ENCODE results near the gene UPB1. TPM values are rescaled to one million over a fixed set of nuclear protein-coding genes. Genes with fewer than 3 reads are reported as not detected.
A peak's percentile ranks its signal among the peaks of the same experiment; 100 is the strongest.

UPB1 gene
- total and polyA plus RNA-seq, 10 of the 15 experiments (the other 5 are each of a cell fraction or from before 2014, with no cell fraction given), result 0.89 to 20.5 (median 3.1) TPM

DNA sequence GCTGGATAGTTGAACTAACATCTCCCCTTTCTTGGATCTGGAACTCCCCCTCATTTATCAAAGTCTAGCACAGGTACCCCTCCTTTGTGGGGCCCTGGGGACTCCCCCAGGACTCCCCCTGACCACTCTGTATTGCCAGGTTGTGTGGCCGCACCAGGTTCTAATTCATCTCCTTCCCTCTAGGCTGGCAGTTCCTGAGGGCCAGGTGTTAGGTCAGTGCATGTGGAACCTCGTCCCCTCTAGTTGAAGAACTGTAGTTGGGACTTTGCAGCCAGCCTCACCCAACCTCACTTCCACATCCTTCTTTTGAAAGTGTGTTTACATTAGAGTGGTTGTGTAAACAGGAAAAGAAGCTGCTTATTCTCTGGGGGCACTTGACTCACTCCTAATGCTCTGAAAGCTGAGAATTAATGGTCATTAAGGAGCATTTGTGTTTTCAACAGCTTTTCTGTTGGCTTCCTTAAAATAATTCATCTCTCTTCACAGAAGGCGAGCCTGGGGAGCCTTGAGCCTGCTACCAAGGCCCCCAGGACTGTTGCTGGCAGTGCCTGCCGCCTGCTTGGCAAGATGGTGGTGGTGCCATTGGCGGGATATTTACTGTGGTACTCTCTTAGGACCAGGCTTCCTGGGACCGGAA is 11.8 kb downstream of the UPB1 start (continued):
- TF ChIP-seq RAD51 (IDR thresholded peaks at IDR 0.05), result no peak
- TF ChIP-seq, protein P1, sequence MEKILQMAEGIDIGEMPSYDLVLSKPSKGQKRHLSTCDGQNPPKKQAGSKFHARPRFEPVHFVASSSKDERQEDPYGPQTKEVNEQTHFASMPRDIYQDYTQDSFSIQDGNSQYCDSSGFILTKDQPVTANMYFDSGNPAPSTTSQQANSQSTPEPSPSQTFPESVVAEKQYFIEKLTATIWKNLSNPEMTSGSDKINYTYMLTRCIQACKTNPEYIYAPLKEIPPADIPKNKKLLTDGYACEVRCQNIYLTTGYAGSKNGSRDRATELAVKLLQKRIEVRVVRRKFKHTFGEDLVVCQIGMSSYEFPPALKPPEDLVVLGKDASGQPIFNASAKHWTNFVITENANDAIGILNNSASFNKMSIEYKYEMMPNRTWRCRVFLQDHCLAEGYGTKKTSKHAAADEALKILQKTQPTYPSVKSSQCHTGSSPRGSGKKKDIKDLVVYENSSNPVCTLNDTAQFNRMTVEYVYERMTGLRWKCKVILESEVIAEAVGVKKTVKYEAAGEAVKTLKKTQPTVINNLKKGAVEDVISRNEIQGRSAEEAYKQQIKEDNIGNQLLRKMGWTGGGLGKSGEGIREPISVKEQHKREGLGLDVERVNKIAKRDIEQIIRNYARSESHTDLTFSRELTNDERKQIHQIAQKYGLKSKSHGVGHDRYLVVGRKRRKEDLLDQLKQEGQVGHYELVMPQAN (conservative IDR thresholded peaks at IDR 0.05), result no peak; the same call in 1 of the 2 replicates
- no peak for TF ChIP-seq PAX8 (IDR thresholded peaks at IDR 0.05)
- TF ChIP-seq KLF5 (IDR thresholded peaks at IDR 0.05; ENCODE audit: partially characterized antibody), result peak; percentile 51
- TF ChIP-seq CBX5 (IDR thresholded peaks at IDR 0.05; ENCODE audit: low read depth), result no peak
- peak; percentile 41 for TF ChIP-seq MTA2 (IDR thresholded peaks at IDR 0.05; ENCODE audit: low read depth)
- TF ChIP-seq, protein P2, sequence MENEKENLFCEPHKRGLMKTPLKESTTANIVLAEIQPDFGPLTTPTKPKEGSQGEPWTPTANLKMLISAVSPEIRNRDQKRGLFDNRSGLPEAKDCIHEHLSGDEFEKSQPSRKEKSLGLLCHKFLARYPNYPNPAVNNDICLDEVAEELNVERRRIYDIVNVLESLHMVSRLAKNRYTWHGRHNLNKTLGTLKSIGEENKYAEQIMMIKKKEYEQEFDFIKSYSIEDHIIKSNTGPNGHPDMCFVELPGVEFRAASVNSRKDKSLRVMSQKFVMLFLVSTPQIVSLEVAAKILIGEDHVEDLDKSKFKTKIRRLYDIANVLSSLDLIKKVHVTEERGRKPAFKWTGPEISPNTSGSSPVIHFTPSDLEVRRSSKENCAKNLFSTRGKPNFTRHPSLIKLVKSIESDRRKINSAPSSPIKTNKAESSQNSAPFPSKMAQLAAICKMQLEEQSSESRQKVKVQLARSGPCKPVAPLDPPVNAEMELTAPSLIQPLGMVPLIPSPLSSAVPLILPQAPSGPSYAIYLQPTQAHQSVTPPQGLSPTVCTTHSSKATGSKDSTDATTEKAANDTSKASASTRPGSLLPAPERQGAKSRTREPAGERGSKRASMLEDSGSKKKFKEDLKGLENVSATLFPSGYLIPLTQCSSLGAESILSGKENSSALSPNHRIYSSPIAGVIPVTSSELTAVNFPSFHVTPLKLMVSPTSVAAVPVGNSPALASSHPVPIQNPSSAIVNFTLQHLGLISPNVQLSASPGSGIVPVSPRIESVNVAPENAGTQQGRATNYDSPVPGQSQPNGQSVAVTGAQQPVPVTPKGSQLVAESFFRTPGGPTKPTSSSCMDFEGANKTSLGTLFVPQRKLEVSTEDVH (IDR thresholded peaks at IDR 0.05; ENCODE audit: low read depth, partially characterized antibody), result no peak
- TF ChIP-seq ZZZ3 (IDR thresholded peaks at IDR 0.05; ENCODE audit: control insufficient read depth, insufficient read length, low read depth), result no peak
- TF ChIP-seq ATF7 (IDR thresholded peaks at IDR 0.05; ENCODE audit: low read depth), result no peak
- no peak for TF ChIP-seq IRF4 (IDR thresholded peaks at IDR 0.05; ENCODE audit: low read depth, low read length)
- peak; percentile 67 for TF ChIP-seq MEF2B (IDR thresholded peaks at IDR 0.05; ENCODE audit: partially characterized antibody, poor library complexity, severe bottlenecking)
- TF ChIP-seq HDGF (IDR thresholded peaks at IDR 0.05), result no peak
- TF ChIP-seq, protein P3, sequence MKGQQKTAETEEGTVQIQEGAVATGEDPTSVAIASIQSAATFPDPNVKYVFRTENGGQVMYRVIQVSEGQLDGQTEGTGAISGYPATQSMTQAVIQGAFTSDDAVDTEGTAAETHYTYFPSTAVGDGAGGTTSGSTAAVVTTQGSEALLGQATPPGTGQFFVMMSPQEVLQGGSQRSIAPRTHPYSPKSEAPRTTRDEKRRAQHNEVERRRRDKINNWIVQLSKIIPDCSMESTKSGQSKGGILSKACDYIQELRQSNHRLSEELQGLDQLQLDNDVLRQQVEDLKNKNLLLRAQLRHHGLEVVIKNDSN (IDR thresholded peaks at IDR 0.05; ENCODE audit: borderline replicate concordance, extremely low read length, insufficient read depth, low read depth, low read length), result no peak
- peak; percentile 42; the same call in 1 of the 2 replicates for TF ChIP-seq NFIC (IDR thresholded peaks at IDR 0.05; ENCODE audit: low read depth, low read length)
- TF ChIP-seq SUZ12 (IDR thresholded peaks at IDR 0.05; ENCODE audit: unreplicated experiment), result no peak
- no peak for TF ChIP-seq JUNB (IDR thresholded peaks at IDR 0.05)
- no peak for TF ChIP-seq FOS (IDR thresholded peaks at IDR 0.05; ENCODE audit: borderline replicate concordance, extremely low read depth, insufficient read length)
- TF ChIP-seq RB1 (IDR thresholded peaks at IDR 0.05; ENCODE audit: borderline replicate concordance), result no peak
- TF ChIP-seq CHD2 (IDR thresholded peaks at IDR 0.05; ENCODE audit: borderline replicate concordance, low read depth, low read length), result no peak
- TF ChIP-seq SRF (IDR thresholded peaks at IDR 0.05; ENCODE audit: low read depth in 2 of 2, low read length in 2 of 2), result no peak
- TF ChIP-seq, protein P4, sequence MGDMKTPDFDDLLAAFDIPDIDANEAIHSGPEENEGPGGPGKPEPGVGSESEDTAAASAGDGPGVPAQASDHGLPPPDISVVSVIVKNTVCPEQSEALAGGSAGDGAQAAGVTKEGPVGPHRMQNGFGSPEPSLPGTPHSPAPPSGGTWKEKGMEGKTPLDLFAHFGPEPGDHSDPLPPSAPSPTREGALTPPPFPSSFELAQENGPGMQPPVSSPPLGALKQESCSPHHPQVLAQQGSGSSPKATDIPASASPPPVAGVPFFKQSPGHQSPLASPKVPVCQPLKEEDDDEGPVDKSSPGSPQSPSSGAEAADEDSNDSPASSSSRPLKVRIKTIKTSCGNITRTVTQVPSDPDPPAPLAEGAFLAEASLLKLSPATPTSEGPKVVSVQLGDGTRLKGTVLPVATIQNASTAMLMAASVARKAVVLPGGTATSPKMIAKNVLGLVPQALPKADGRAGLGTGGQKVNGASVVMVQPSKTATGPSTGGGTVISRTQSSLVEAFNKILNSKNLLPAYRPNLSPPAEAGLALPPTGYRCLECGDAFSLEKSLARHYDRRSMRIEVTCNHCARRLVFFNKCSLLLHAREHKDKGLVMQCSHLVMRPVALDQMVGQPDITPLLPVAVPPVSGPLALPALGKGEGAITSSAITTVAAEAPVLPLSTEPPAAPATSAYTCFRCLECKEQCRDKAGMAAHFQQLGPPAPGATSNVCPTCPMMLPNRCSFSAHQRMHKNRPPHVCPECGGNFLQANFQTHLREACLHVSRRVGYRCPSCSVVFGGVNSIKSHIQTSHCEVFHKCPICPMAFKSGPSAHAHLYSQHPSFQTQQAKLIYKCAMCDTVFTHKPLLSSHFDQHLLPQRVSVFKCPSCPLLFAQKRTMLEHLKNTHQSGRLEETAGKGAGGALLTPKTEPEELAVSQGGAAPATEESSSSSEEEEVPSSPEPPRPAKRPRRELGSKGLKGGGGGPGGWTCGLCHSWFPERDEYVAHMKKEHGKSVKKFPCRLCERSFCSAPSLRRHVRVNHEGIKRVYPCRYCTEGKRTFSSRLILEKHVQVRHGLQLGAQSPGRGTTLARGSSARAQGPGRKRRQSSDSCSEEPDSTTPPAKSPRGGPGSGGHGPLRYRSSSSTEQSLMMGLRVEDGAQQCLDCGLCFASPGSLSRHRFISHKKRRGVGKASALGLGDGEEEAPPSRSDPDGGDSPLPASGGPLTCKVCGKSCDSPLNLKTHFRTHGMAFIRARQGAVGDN (IDR thresholded peaks at IDR 0.05), result peak; percentile 49; the same call in 1 of the 2 replicates
- no peak for TF ChIP-seq ZSCAN29 (IDR thresholded peaks at IDR 0.05)

Data from GM12878 (cell line).